Activated gamma-delta T cell treated with anti-CD3 and anti-CD28 coated beads, Interleukin-2, amount 50 U/mL, for 16 hours (primary cell): ENCODE data around the gene C9orf72.

Source experiments
- DNase-seq: peaks from one replicate; pipeline ENCODE4 v3.0.0-alpha.2; 2020; ENCODE audit warnings: low read depth

The C9orf72 gene

GRCh38 chr9:27537756-27538155 lies 35.5 kb downstream of the C9orf72 start:
- DNase-seq: no peak

GRCh38 chr9:27537027-27537435 lies 36.2 kb downstream of the C9orf72 start:
- no peak for DNase-seq

- DNase-seq: no peak
Observed at GRCh38 chr9:27536168-27536567, 37.1 kb downstream of the C9orf72 start.

GRCh38 chr9:27535701-27536118 lies 37.6 kb downstream of the C9orf72 start:
- DNase-seq: no peak

GRCh38 chr9:27534658-27535209 lies 38.5 kb downstream of the C9orf72 start:
- DNase-seq: no peak

- DNase-seq: no peak
Observed at GRCh38 chr9:27534131-27534530, 39.1 kb downstream of the C9orf72 start.

GRCh38 chr9:27533311-27533710 lies 40.0 kb downstream of the C9orf72 start:
- DNase-seq: no peak

- no peak for DNase-seq
Observed at GRCh38 chr9:27532046-27532445, 41.2 kb downstream of the C9orf72 start.

- no peak for DNase-seq
Observed at GRCh38 chr9:27530915-27531755, 42.1 kb downstream of the C9orf72 start.

- DNase-seq: peak; percentile 67
Observed at GRCh38 chr9:27529316-27530278, 43.7 kb downstream of the C9orf72 start, which contains the start of gene MOB3B. Gene MOB3B (minus strand): TSS chr9:27529814. CDS start chr9:27455550, 74,264 bp downstream.

GRCh38 chr9:27528886-27529315 lies 44.4 kb downstream of the C9orf72 start:
- DNase-seq: peak; percentile 22

GRCh38 chr9:27528076-27528885 lies 45.0 kb downstream of the C9orf72 start:
- peak; percentile 16 for DNase-seq

GRCh38 chr9:27527702-27528075 lies 45.6 kb downstream of the C9orf72 start:
- DNase-seq: no peak

- DNase-seq: no peak
Observed at GRCh38 chr9:27524236-27524635, 49.0 kb downstream of the C9orf72 start, which contains the start of gene IFNK. Gene IFNK (plus strand): TSS chr9:27524290. CDS start chr9:27524337, 47 bp downstream.

- no peak for DNase-seq
Observed at GRCh38 chr9:27523141-27523540, 50.1 kb downstream of the C9orf72 start.

GRCh38 chr9:27520986-27521385 lies 52.3 kb downstream of the C9orf72 start:
- no peak for DNase-seq

GRCh38 chr9:27519466-27520465 lies 53.5 kb downstream of the C9orf72 start:
- DNase-seq: no peak

GRCh38 chr9:27518809-27519208 lies 54.5 kb downstream of the C9orf72 start:
- no peak for DNase-seq

GRCh38 chr9:27518006-27518405 lies 55.3 kb downstream of the C9orf72 start:
- DNase-seq: no peak

GRCh38 chr9:27514551-27514950 lies 58.7 kb downstream of the C9orf72 start:
- DNase-seq: no peak
